HG02840 (cell line): ENCODE results near the gene POU4F2.
"Not testable (repeated sequence)": the region's sequence is repeated elsewhere in the genome, so short reads cannot be mapped to it uniquely, and the experiment has no call there.

Experiments
- ATAC-seq: cut with Tn5 transposase; IDR thresholded peaks from one replicate; pipeline ENCODE4 v1.9.1; 2021; ENCODE audit warnings: mild to moderate bottlenecking, moderate library complexity, moderate number of reproducible peaks; ENCODE audit not compliant: unreplicated experiment, low FRiP score

Gene POU4F2

GRCh38 chr4:146654687-146655520 is 16.2 kb downstream of the POU4F2 start:
- no peak for ATAC-seq

- no peak for ATAC-seq
Measured at GRCh38 chr4:146655521-146655856, 16.8 kb downstream of the POU4F2 start.

GRCh38 chr4:146661367-146661766 is 22.7 kb downstream of the POU4F2 start:
- no peak for ATAC-seq

- not testable (repeated sequence) for ATAC-seq
Measured at GRCh38 chr4:146663968-146664311, 25.2 kb downstream of the POU4F2 start.

- no peak for ATAC-seq
Measured at GRCh38 chr4:146674829-146675570, 36.3 kb downstream of the POU4F2 start.
